ENCODE measurements around the gene PHF1.
"Not testable (repeated sequence)": the region's sequence is repeated elsewhere in the genome, so short reads cannot be mapped to it uniquely, and the experiment has no call there.

Gene PHF1

DNA sequence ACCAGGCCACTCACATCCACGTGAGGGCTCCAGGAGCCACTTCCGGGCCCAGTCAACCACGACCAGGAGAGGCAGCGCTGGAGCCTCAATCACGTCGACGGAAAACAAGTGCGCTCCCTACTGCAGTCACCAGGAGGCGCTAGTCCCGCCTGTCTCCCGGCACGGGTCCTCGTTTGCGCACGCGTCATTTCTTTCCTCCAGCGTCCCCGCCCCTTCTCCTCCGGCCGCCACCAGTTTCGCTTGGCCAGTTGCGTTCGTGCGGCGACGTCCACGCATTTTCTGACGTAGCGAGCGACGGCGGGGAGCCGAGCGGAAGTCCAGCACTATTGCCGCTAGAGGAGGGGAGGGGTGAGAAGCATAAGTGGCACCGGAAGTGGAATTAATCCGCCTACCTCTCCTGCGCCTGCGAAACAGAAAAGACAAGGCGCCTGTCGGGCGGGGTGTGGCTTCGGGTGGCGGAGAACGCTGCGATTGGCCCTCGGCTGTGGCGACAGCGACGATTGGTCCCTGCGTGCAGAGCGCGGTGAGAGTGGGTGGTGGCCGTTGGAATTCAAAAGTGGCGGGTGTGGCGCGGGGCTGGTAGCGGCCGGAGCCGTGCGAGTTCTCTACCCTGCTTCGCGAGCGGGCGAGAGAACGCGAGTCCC lies 19.4 kb upstream of the PHF1 start, which contains the start of gene KIFC1:
TSS of gene KIFC1 (plus strand) at position 546 of the 644 bp plus-strand sequence. CDS start 163 bp downstream, outside the sequence.
- peak; percentile 94 to 99 for DNase-seq (ENCODE audit: low read depth in 2 of 2)

GRCh38 chr6:33391922-33392594 lies 18.8 kb upstream of the PHF1 start:
- no peak for DNase-seq (ENCODE audit: low read depth in 2 of 2)

DNA sequence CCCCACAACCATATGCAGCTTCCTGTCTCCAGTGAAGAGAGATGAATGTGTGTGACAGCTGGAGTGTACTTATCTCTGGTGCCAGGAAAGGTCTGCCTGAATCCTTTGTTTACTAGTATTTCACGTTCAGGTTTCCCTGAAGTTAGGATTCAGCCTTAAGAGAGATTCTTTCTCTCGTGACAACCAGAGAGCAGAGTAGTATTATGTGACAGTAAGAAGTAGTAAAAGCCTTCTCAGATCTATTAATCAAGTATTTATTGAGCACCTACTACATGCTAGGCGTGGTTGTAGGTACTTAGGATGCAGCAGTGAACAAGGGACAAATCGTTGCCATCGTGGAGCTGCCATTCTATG lies 18.2 kb upstream of the PHF1 start:
- no peak for DNase-seq (ENCODE audit: low read depth in 2 of 2)

DNA sequence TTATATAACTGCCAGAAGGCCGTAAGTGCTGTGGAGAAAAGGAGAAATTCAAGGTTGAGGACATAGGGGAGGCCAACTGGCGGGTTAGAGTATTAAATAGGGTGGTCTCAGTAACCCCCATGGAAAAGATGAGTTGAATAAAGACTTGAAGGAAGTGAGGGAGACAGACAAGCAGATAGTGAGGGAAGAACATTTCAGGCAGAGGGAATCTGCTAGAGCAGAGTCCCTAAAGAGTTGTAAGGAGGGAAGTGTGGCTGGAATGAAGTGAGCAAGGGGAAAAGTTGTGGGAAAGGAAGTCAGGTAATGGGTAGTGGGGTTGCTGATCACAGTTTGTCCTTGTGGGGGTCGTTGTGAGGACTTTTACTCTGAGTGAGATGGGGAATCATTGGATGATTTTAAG lies 17.8 kb upstream of the PHF1 start:
- DNase-seq (ENCODE audit: low read depth in 2 of 2) = no peak

- DNase-seq (ENCODE audit: low read depth in 2 of 2) = no peak
Measured at GRCh38 chr6:33397541-33397940, 13.3 kb upstream of the PHF1 start.

GRCh38 chr6:33398601-33399000 lies 12.2 kb upstream of the PHF1 start:
- not testable (repeated sequence) for DNase-seq (ENCODE audit: low read depth in 2 of 2)

DNA sequence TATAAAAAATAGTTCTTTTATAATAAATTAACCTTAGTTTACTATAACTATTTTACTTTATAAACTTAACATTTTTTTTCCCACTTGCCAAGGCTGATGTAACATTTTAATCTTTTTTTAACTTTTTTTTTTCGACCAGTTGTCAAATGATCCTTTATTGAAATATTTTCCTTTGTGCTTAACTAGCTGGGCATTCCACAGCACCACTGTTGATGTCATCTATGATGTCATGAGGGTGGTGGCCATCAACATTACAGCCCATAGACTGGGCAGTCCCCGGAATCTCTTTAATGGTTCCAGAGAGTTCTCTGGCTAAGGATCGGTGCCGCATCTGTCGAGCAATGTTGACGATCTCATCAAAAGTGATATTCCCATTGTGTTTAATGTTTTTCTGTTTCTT lies 10.9 kb upstream of the PHF1 start:
- DNase-seq (ENCODE audit: low read depth in 2 of 2) = not testable (repeated sequence)

DNA sequence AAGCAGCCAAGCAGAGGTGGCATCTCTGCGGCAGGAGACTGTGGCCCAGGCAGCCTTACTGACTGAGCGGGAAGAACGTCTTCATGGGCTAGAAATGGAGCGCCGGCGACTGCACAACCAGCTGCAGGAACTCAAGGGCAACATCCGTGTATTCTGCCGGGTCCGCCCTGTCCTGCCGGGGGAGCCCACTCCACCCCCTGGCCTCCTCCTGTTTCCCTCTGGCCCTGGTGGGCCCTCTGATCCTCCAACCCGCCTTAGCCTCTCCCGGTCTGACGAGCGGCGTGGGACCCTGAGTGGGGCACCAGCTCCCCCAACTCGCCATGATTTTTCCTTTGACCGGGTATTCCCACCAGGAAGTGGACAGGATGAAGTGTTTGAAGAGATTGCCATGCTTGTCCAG lies 5.9 kb upstream of the PHF1 start:
- DNase-seq (ENCODE audit: low read depth in 2 of 2) = no peak

DNA sequence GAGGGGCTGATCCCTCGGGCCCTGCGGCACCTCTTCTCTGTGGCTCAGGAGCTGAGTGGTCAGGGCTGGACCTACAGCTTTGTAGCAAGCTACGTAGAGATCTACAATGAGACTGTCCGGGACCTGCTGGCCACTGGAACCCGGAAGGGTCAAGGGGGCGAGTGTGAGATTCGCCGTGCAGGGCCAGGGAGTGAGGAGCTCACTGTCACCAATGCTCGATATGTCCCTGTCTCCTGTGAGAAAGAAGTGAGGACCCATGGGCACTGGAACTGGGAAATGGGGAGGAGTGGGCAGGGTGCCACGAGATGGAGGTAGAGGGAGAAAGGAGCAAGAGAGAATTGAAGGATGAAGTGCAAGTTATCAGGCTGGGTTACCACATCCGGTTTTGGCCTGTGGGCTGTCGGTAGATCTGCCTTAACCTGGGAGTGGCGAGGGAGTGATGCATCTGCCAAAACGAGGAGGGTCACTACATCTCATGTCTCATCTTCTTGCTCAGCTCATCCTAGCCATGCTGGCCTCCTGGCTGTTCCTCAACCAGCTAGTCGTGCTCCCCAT lies 5.4 kb upstream of the PHF1 start:
- DNase-seq (ENCODE audit: low read depth in 2 of 2) = no peak

- no peak for DNase-seq (ENCODE audit: low read depth in 2 of 2)
Measured at GRCh38 chr6:33406126-33406525, 4.7 kb upstream of the PHF1 start.

- DNase-seq (ENCODE audit: low read depth in 2 of 2) = no peak
Measured at GRCh38 chr6:33407132-33407718, 3.6 kb upstream of the PHF1 start.

GRCh38 chr6:33410050-33410710 lies 634 bp upstream of the PHF1 start:
- DNase-seq (ENCODE audit: low read depth in 2 of 2) = peak; percentile 98

DNA sequence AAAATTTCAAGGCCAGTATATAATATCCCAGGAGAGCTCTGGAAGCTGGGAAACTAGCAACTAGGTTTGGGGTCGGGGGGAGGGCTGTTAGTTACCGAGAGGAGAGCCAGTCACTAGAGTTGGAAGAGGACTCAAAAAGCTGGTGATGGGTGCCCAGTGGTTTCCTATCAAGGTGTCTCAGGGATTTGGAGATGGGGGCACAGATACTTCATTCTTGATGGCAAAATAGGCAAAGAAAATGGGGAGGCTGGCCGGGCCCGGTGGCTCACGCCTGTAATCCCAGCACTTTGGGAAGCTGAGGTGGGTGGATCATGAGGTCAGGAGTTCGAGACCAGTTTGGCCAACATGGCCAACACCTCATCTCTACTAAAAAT lies 805 bp downstream of the PHF1 start:
- no peak for DNase-seq (ENCODE audit: low read depth in 2 of 2)

DNA sequence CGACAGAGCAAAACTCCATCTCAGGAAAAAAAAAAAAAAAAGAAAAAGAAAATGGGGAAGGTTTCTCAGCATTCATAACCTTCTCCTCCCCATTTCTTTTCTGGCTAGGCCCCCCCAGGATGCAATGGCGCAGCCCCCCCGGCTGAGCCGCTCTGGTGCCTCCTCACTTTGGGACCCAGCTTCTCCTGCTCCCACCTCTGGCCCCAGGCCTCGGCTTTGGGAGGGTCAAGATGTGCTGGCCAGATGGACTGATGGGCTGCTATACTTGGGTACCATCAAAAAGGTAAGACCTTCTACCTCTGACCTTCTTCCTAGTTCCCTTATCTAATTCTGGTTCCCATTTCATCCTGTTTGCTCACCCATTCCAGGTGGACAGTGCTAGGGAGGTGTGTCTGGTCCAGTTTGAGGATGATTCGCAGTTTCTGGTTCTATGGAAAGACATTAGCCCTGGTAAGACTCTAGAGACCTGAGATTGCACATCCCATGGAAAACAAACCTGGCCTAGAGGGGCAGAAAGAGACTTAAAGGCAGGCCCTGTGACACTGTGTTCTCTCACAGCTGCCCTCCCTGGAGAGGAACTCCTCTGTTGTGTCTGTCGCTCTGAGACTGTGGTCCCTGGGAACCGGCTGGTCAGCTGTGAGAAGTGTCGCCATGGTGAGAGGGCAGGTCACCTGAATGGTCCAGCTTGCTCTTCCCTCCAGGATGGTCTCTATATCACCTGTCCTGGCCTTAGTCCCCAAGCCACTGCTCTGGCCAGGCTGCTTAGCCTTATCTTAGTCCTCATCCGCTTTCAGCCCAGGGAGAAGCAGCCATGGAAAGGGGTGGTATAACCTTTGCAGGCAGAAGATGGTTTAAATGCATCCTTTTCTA lies 1.6 kb downstream of the PHF1 start:
- DNase-seq (ENCODE audit: low read depth in 2 of 2) = no peak

- DNase-seq (ENCODE audit: low read depth in 2 of 2) = no peak
Measured at GRCh38 chr6:33413241-33414120, 2.7 kb downstream of the PHF1 start.

DNA sequence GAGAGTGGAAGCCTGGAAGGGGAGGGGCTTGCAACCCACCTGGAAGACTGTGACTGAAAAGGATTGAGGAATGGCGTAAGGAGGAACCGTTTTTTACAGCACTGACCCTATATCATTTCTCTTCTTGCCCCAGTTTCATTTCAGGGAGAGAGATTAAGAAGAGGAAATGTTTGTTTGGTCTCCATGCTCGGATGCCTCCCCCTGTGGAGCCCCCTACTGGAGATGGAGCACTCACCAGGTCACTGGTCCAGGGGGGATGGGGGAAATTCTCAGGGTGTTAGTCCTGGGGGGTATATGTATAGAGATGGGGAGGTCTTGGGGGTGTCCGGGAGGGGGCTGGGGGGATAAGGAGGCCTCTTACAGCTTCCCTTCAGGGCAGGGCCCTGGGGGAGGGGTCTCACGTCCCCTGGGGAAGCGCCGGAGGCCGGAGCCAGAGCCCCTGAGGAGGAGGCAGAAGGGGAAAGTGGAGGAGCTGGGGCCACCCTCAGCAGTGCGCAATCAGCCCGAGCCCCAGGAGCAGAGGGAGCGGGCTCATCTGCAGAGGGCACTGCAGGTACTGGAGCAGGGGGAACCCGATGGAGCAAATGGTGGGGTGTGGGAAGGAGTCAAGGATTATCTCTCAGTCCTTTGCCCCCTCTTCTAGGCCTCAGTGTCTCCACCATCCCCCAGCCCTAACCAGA lies 3.9 kb downstream of the PHF1 start:
- DNase-seq (ENCODE audit: low read depth in 2 of 2) = no peak

- no peak for DNase-seq (ENCODE audit: low read depth in 2 of 2)
Measured at GRCh38 chr6:33415831-33416230, 5.0 kb downstream of the PHF1 start.

DNA sequence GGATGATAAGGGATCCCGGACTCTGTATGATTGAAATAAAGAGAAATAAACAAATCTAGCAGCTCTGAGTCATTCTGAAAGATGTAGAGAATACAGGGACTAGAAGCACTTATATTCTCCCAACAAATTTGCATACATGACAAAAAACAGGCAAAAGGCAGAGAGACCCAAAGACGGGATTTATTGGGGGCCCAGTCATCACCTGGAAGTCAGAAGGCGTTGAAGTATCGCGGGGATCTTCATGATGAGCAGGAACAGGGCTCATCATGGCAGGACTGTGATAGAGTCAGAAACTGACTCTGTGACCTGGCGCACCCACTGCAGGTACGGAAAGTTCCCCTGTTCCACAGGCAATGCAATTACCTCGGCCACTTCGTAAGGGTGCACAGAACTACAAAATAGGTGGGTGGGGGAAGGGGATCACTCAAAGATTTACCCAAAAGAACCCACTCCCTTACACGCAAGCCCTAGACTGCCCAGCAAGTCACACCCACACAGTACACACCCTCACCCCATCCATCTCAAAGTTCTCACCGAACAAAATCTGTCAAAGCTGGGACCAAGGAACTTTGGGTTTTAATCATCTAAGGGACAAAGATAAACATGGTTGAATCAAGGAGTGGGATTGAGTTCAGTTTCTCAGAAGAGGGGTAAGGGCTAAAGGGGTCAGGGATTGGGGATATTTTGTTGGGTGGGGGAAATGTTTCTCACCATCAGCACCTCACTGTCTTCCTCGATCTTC lies 5.7 kb downstream of the PHF1 start:
- DNase-seq (ENCODE audit: low read depth in 2 of 2) = no peak
